ENCODE results near the gene TENT5C. TPM values are rescaled to one million over a fixed set of nuclear protein-coding genes. Genes with fewer than 3 reads are reported as not detected.

TENT5C gene
- total RNA-seq, 1 experiment from 2014 or later = 19.8 TPM

DNA sequence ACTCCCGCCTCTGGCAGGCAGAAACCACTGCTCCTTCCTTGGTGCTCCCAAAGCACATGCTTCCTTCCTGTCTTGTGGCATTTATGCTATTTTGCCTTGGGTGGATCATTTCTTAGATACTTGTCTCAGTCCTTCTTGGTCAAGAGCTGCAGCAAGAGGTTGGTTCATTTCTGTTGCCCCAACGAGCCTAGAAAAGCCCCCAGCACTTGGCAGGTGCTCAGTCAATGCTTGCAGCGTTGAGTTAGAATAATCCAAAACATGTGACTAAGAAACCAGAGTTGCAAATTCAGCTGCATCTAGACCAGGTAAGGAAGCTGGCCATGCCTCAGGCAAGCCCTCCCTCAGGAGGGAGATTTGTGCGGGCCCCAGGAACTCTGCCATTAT is 42.4 kb upstream of the TENT5C start:
- Mint-ChIP-seq H3K36me3 (ENCODE audit: insufficient read depth, unreplicated experiment) (no peaks in the 10 kb centered on the region), H3K27me3 (ENCODE audit: insufficient read depth, unreplicated experiment) (no peaks in the 10 kb centered on the region), H3K9me3 (ENCODE audit: unreplicated experiment) (peaks cover 6% of the 10 kb centered on the region), H3K4me3 (ENCODE audit: unreplicated experiment) (no peak overlapping the region), H3K27ac (ENCODE audit: unreplicated experiment) (peak overlapping the region; percentile 3), H3K4me1 (ENCODE audit: low read depth, unreplicated experiment) (peaks cover 16% of the 10 kb centered on the region)
- H3K4me1 ChIP-seq = peaks cover 8% of the 10 kb centered on the region
- no peaks in the 10 kb centered on the region for H3K9me3 ChIP-seq
- ChIA-PET POLR2A (interaction anchor here (0.7 kb wide), 1 partner anchor 43 kb away, joined by 3 read pairs; no protein-coding TSS in a partner anchor), CTCF (interaction anchor here (0.9 to 1.2 kb wide), 2 partner anchors 191 to 196 kb away, joined by 3 to 4 read pairs; no protein-coding TSS in a partner anchor)
- BruUV-seq (replicated peaks) = no TSS peak
- intact Hi-C loops (cut with micrococcal nuclease; ENCODE audit: unreplicated experiment) = no loop called here
- no peak overlapping the region for H3K4me3 ChIP-seq (ENCODE audit: low read depth, low read length)
- TF ChIP-seq, protein P1, sequence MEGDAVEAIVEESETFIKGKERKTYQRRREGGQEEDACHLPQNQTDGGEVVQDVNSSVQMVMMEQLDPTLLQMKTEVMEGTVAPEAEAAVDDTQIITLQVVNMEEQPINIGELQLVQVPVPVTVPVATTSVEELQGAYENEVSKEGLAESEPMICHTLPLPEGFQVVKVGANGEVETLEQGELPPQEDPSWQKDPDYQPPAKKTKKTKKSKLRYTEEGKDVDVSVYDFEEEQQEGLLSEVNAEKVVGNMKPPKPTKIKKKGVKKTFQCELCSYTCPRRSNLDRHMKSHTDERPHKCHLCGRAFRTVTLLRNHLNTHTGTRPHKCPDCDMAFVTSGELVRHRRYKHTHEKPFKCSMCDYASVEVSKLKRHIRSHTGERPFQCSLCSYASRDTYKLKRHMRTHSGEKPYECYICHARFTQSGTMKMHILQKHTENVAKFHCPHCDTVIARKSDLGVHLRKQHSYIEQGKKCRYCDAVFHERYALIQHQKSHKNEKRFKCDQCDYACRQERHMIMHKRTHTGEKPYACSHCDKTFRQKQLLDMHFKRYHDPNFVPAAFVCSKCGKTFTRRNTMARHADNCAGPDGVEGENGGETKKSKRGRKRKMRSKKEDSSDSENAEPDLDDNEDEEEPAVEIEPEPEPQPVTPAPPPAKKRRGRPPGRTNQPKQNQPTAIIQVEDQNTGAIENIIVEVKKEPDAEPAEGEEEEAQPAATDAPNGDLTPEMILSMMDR (IDR thresholded peaks at IDR 0.05; ENCODE audit: insufficient read depth in 1 of 2, low read depth in 1 of 2, low read length in 1 of 2, severe bottlenecking in 1 of 2, unreplicated experiment in 1 of 2) = no peak
- H3K27me3 ChIP-seq (replicated peaks; ENCODE audit: control insufficient read depth, insufficient read depth, low read length) = no peaks in the 10 kb centered on the region
- H3K36me3 ChIP-seq (ENCODE audit: control insufficient read depth, insufficient read depth, low read length) = no peaks in the 10 kb centered on the region
- DNase-seq = no peak

DNA sequence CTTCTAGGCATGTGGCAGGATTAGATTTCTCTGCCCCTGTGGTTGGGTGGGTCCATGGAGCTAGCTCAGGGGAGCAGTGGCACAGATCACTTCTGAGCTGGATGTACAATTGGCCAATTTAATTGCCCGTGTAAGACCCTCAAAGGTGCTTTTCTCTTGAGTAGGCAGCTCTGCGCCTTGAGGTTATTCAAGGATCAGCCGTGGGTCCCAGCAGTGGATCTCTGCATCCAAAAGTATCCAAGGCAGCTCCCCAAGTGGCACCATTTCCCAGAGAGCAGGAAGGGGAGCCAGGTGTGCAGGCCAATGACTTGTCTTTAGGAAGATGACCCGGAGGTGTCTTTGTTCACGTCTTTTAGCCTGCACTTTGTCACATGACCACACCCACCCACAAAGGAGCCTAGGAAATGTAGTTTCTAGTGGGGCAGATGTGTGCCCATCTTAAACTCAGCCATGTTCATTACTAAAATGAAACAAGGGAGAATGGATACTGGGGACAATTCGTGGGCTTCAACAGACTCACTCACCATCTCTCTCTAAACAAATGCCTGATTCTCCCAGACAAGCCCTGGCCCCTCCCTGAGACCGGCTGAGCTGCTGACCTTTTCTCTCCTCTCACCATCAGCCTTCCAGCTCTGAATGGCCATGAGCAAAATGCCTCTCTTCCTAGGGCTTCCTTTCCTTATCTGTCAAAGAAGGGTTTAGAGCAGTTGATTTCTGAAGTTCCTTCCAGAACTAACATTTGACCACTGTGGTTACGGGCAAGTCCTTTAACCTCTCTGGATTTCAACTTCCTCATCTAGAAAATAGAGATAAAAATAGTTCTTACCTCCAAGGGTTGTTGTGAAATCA is 41.4 kb upstream of the TENT5C start:
- no peak overlapping the region for H3K4me3 Mint-ChIP-seq (ENCODE audit: unreplicated experiment)
- DNase-seq = no peak
- H3K36me3 ChIP-seq (ENCODE audit: control insufficient read depth, insufficient read depth, low read length) = no peaks in the 10 kb centered on the region
- H3K9me3 ChIP-seq = no peaks in the 10 kb centered on the region
- no peaks in the 10 kb centered on the region for H3K36me3 Mint-ChIP-seq (ENCODE audit: insufficient read depth, unreplicated experiment)
- H3K27ac Mint-ChIP-seq (ENCODE audit: unreplicated experiment) = peak overlapping the region; percentile 83
- no peaks in the 10 kb centered on the region for H3K27me3 ChIP-seq (replicated peaks; ENCODE audit: control insufficient read depth, insufficient read depth, low read length)
- ChIA-PET POLR2A (no interaction called here), CTCF (interaction anchor here (1.2 kb wide), 1 partner anchor 195 kb away, joined by 3 read pairs; no protein-coding TSS in a partner anchor)
- peaks cover 16% of the 10 kb centered on the region for H3K4me1 Mint-ChIP-seq (ENCODE audit: low read depth, unreplicated experiment)
- peaks cover 8% of the 10 kb centered on the region for H3K4me1 ChIP-seq
- H3K4me3 ChIP-seq (ENCODE audit: low read depth, low read length) = no peak overlapping the region
- no TSS peak for BruUV-seq (replicated peaks)
- intact Hi-C loops (cut with micrococcal nuclease; ENCODE audit: unreplicated experiment) = no loop called here
- TF ChIP-seq, protein P1 (IDR thresholded peaks at IDR 0.05; ENCODE audit: insufficient read depth in 1 of 2, low read depth in 1 of 2, low read length in 1 of 2, severe bottlenecking in 1 of 2, unreplicated experiment in 1 of 2) = no peak
- no peaks in the 10 kb centered on the region for H3K27me3 Mint-ChIP-seq (ENCODE audit: insufficient read depth, unreplicated experiment)
- H3K9me3 Mint-ChIP-seq (ENCODE audit: unreplicated experiment) = peaks cover 3% of the 10 kb centered on the region

DNA sequence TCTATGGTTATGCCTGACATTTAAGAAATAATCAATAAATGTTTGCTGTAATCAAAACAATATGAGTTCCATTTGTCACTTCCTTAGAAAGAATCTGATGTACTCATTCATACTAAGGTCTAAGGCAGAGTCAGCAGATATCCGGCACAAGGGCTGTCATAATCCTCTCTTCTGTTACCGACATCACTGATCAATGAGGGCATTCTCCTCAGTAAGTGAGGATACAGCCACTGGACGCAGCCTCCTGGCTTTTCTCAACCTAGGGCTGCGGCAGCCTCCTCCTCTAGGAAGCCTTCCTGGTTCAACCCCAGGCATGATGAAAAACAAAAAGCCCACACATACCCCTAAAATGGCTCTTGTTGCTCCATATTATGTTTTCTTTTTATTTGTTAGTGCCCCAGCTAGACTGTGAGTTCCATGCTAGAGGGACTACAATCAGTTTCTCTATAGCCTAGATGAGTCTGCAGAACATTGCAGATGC is 40.7 kb upstream of the TENT5C start:
- ChIA-PET CTCF (no interaction called here), POLR2A (no interaction called here)
- no peak overlapping the region for H3K4me3 ChIP-seq (ENCODE audit: low read depth, low read length)
- Mint-ChIP-seq H3K4me3 (ENCODE audit: unreplicated experiment) (no peak overlapping the region), H3K27me3 (ENCODE audit: insufficient read depth, unreplicated experiment) (no peaks in the 10 kb centered on the region), H3K27ac (ENCODE audit: unreplicated experiment) (peak overlapping the region; percentile 83), H3K9me3 (ENCODE audit: unreplicated experiment) (no peaks in the 10 kb centered on the region), H3K36me3 (ENCODE audit: insufficient read depth, unreplicated experiment) (no peaks in the 10 kb centered on the region), H3K4me1 (ENCODE audit: low read depth, unreplicated experiment) (peaks cover 16% of the 10 kb centered on the region)
- H3K4me1 ChIP-seq = peaks cover 8% of the 10 kb centered on the region
- H3K36me3 ChIP-seq (ENCODE audit: control insufficient read depth, insufficient read depth, low read length) = no peaks in the 10 kb centered on the region
- H3K27me3 ChIP-seq (replicated peaks; ENCODE audit: control insufficient read depth, insufficient read depth, low read length) = no peaks in the 10 kb centered on the region
- intact Hi-C loops (cut with micrococcal nuclease; ENCODE audit: unreplicated experiment) = no loop called here
- no peak for DNase-seq
- no peaks in the 10 kb centered on the region for H3K9me3 ChIP-seq
- no TSS peak for BruUV-seq (replicated peaks)
- TF ChIP-seq, protein P1 (IDR thresholded peaks at IDR 0.05; ENCODE audit: insufficient read depth in 1 of 2, low read depth in 1 of 2, low read length in 1 of 2, severe bottlenecking in 1 of 2, unreplicated experiment in 1 of 2) = no peak

Measured in Caco-2 (cell line).